Body of pancreas (tissue), 4 donors: Measurements from ENCODE around the gene MND1. TPM values are rescaled to one million over a fixed set of nuclear protein-coding genes. Genes with fewer than 3 reads are reported as not detected.
A peak's percentile ranks its signal among the peaks of the same experiment; 100 is the strongest.
"Not testable (repeated sequence)": the region's sequence is repeated elsewhere in the genome, so short reads cannot be mapped to it uniquely, and the experiment has no call there.

Source experiments
- ATAC-seq: fragments of 150-250 bp; one replicate; pipeline ENCODE4 v1.9.1; 2016
- DNase-seq, 4 donors: peaks; one replicate each; pipeline ENCODE4 v3.0.0-alpha.2; 2019
- H3K27ac ChIP-seq, 4 donors: fragments of 200-600 bp; sonication (generic); 1 replicate in 3 of 4; 2 replicates in 1 of 4; pipeline versions ENCODE4 v1.5.1 to v1.6.1; 2016 to 2019; ENCODE audit warnings: mild to moderate bottlenecking in 1 of 4, mixed read lengths in 1 of 4, moderate library complexity in 1 of 4
- H3K27me3 ChIP-seq, 2 donors: fragments of 200-600 bp; sonication (generic); one replicate each; pipeline ENCODE4 v1.6.0; 2016; ENCODE audit warnings: mild to moderate bottlenecking in 1 of 2
- H3K36me3 ChIP-seq, 2 donors: fragments of 200-600 bp; sonication (generic); replicated peaks in 1 of 2; 2 replicates each; pipeline ENCODE4 v1.5.1; 2016; ENCODE audit warnings: low read depth in 2 of 2; ENCODE audit not compliant: insufficient read depth in 1 of 2
- H3K4me1 ChIP-seq: fragments of 200-600 bp; sonication (generic); one replicate; pipeline ENCODE4 v1.6.0; 2016
- H3K4me3 ChIP-seq, 2 donors: fragments of 200-600 bp; sonication (generic); 1 replicate in 1 of 2; 2 replicates in 1 of 2; pipeline ENCODE4 v1.5.1; 2016 to 2019
- H3K9me3 ChIP-seq, 3 donors: fragments of 200-600 bp; sonication (generic); 1 replicate in 2 of 3; 2 replicates in 1 of 3; pipeline ENCODE4 v1.5.1; 2016
- CTCF ChIP-seq, 7 experiments: fragments of 450-650 bp in 4 of 7; fragments of 200-600 bp in 3 of 7; sonication (generic) in 3 of 7; IDR thresholded peaks; one replicate each; pipeline ENCODE4 v1.5.1; 2016 to 2019; ENCODE audit warnings: antibody characterized with exemption in 7 of 7
- POLR2A ChIP-seq, 3 donors: fragments of 450-650 bp; IDR thresholded peaks; one replicate each; pipeline ENCODE4 v1.6.1; 2016; ENCODE audit warnings: antibody characterized with exemption in 3 of 3, mild to moderate bottlenecking in 2 of 3
- WGBS, 2 donors: methylation state at CpG; one replicate each; pipeline ENCODE4 v1.1.5; 2017; 5-methylcytosine and 5-hydroxymethylcytosine counted together
- intact Hi-C: fragments of 100-400 bp; cut with DNase I; formaldehyde crosslinking; loops from one replicate; pipeline ENCODE4 v1.15.1; 2023
- total RNA-seq, 2 donors: library from RNA; depleted of rRNA; stranded (reverse); fragments of >200 nt; gene quantifications; one replicate each; pipeline ENCODE4 v1.1.0, GENCODE V29; 2016

Gene MND1
- total RNA-seq, 2 donors from 2014 or later = 1.0 TPM; not detected in 1

- Histone ChIP-seq H3K4me3 (no peak overlapping the region), H3K27me3 (no peaks in the 10 kb centered on the region), H3K4me1 (peaks cover 24% of the 10 kb centered on the region), H3K9me3 (no peaks in the 10 kb centered on the region), H3K27ac (no peak overlapping the region), H3K36me3 (no peaks in the 10 kb centered on the region)
- WGBS, 2 donors = 82 to 90% methylated on average over 5 of the region's 5 CpGs
- no peak for ATAC-seq
- intact Hi-C loops = no loop called here
- no peak for DNase-seq
- TF ChIP-seq POLR2A (IDR thresholded peaks at IDR 0.05) (no peak), CTCF (IDR thresholded peaks at IDR 0.05) (no peak)
Observed at GRCh38 chr4:153450544-153450917, 106.0 kb downstream of the MND1 start.

- H3K4me1 ChIP-seq = peaks cover 24% of the 10 kb centered on the region
- H3K36me3 ChIP-seq, intact Hi-C loops, ATAC-seq, H3K4me3 ChIP-seq, H3K9me3 ChIP-seq, H3K27ac ChIP-seq, DNase-seq, H3K27me3 ChIP-seq: not testable (repeated sequence)
- WGBS, 2 donors = 90 to 91% methylated on average over 12 to 13 of the region's 13 CpGs
Observed at GRCh38 chr4:153451145-153451544, 106.7 kb downstream of the MND1 start.

GRCh38 chr4:153451911-153452657 is 107.6 kb downstream of the MND1 start:
- no peaks in the 10 kb centered on the region for H3K27me3 ChIP-seq
- intact Hi-C loops = no loop called here
- ATAC-seq (peak; percentile 67), DNase-seq (peak; percentile 45 to 68 (median 51))
- WGBS, 2 donors = 48 to 67% methylated on average over 16 to 27 of the region's 27 CpGs
- H3K4me3 ChIP-seq = no peak overlapping the region
- no peaks in the 10 kb centered on the region for H3K36me3 ChIP-seq
- TF ChIP-seq POLR2A (IDR thresholded peaks at IDR 0.05) (peak in 1 of 3 donors; percentile 8), CTCF (IDR thresholded peaks at IDR 0.05) (no peak)
- H3K4me1 ChIP-seq = peaks cover 24% of the 10 kb centered on the region
- H3K27ac ChIP-seq = peak overlapping the region; percentile 11 to 66 (median 62)
- no peaks in the 10 kb centered on the region for H3K9me3 ChIP-seq

GRCh38 chr4:153452658-153453378 is 108.3 kb downstream of the MND1 start:
- Histone ChIP-seq H3K36me3 (no peaks in the 10 kb centered on the region), H3K27ac (peak overlapping the region in 3 of 4 donors; percentile 60 to 66 (median 64)), H3K27me3 (no peaks in the 10 kb centered on the region), H3K4me3 (no peak overlapping the region), H3K4me1 (peaks cover 24% of the 10 kb centered on the region), H3K9me3 (no peaks in the 10 kb centered on the region)
- TF ChIP-seq CTCF (IDR thresholded peaks at IDR 0.05) = no peak
- TF ChIP-seq POLR2A (IDR thresholded peaks at IDR 0.05) = no peak
- peak; percentile 87 for ATAC-seq
- 76 to 78% methylated on average over 2 to 4 of the region's 4 CpGs for WGBS, 2 donors
- DNase-seq = peak; percentile 39 to 64 (median 50)
- intact Hi-C loops = no loop called here

GRCh38 chr4:153453402-153453801 is 108.9 kb downstream of the MND1 start:
- Histone ChIP-seq H3K27me3 (no peaks in the 10 kb centered on the region), H3K4me1 (peaks cover 24% of the 10 kb centered on the region), H3K27ac (peak overlapping the region in 1 of 4 donors; percentile 60), H3K36me3 (no peaks in the 10 kb centered on the region), H3K9me3 (no peaks in the 10 kb centered on the region), H3K4me3 (no peak overlapping the region)
- 74 to 98% methylated on average over 8 of the region's 8 CpGs for WGBS, 2 donors
- TF ChIP-seq CTCF (IDR thresholded peaks at IDR 0.05) = no peak
- no peak for TF ChIP-seq POLR2A (IDR thresholded peaks at IDR 0.05)
- intact Hi-C loops = no loop called here
- no peak for ATAC-seq
- DNase-seq = no peak
